Measurements from ENCODE around the gene RASSF1.

GRCh38 chr3:50303013-50303815, 37.4 kb downstream of the RASSF1 start, which contains the start of gene HYAL1:
- TF ChIP-seq CTCF (IDR thresholded peaks at IDR 0.05; ENCODE audit: borderline replicate concordance, extremely low read depth, low read length, poor library complexity, severe bottlenecking): no peak
- no peak for TF ChIP-seq EZH2 (IDR thresholded peaks at IDR 0.05; ENCODE audit: borderline replicate concordance, low read depth, low read length, severe bottlenecking)

All from DND-41 (cell line).